Neuronal stem cell (in vitro differentiated cells): ENCODE measurements around the gene GLB1L.

Experiments
- DNase-seq: peaks from one replicate; pipeline ENCODE4 v3.0.0-alpha.2; 2013; ENCODE audit warnings: low spot score
- H2AFZ ChIP-seq: one replicate; pipeline ENCODE4 v1.6.1; 2013; ENCODE audit warnings: mild to moderate bottlenecking, low read length, inconsistent platforms
- H2AK5ac ChIP-seq: 2 replicates; pipeline ENCODE4 v1.6.1; 2013; ENCODE audit warnings: low read depth, mild to moderate bottlenecking, inconsistent platforms, low read length, moderate library complexity, mixed read lengths
- H2BK120ac ChIP-seq: 2 replicates; pipeline ENCODE4 v1.6.1; 2013; ENCODE audit warnings: low read depth, mild to moderate bottlenecking, inconsistent platforms, low read length, moderate library complexity, mixed read lengths
- H2BK12ac ChIP-seq: one replicate; pipeline ENCODE4 v1.6.1; 2013; ENCODE audit warnings: low read length, inconsistent platforms
- H2BK15ac ChIP-seq: 2 replicates; pipeline ENCODE4 v1.6.1; 2013; ENCODE audit warnings: mild to moderate bottlenecking, low read length, inconsistent platforms, mixed read lengths
- H2BK5ac ChIP-seq: one replicate; pipeline ENCODE4 v1.6.1; 2013; ENCODE audit warnings: inconsistent platforms, mild to moderate bottlenecking, low read length, moderate library complexity
- H3K14ac ChIP-seq: one replicate; pipeline ENCODE4 v1.6.1; 2013; ENCODE audit warnings: low read length, inconsistent platforms
- H3K18ac ChIP-seq: 2 replicates; pipeline ENCODE4 v1.6.1; 2013; ENCODE audit warnings: low read length, inconsistent platforms
- H3K23ac ChIP-seq: 2 replicates; pipeline ENCODE4 v1.6.1; 2013; ENCODE audit warnings: low read depth, mild to moderate bottlenecking, mixed read lengths, low read length, inconsistent platforms; ENCODE audit not compliant: poor library complexity
- H3K27ac ChIP-seq: replicated peaks from 3 replicates; pipeline ENCODE4 v1.5.1; 2013; ENCODE audit warnings: low read length, inconsistent platforms
- H3K27me3 ChIP-seq, 3 experiments: 2 replicates each; pipeline ENCODE4 v1.6.1; 2013; ENCODE audit warnings: low read length in 3 of 3, mild to moderate bottlenecking in 2 of 3, inconsistent platforms in 1 of 3, low read depth in 1 of 3, mixed read lengths in 1 of 3, moderate library complexity in 1 of 3; ENCODE audit not compliant: control insufficient read depth in 3 of 3, insufficient read depth in 3 of 3
- H3K36me3 ChIP-seq, 2 donors: replicated peaks in 1 of 2; 2 replicates each; pipeline ENCODE4 v1.6.1; 2013; ENCODE audit warnings: low read length in 2 of 2; ENCODE audit not compliant: control insufficient read depth in 2 of 2, insufficient read depth in 2 of 2
- H3K4ac ChIP-seq: 2 replicates; pipeline ENCODE4 v1.6.1; 2013; ENCODE audit warnings: inconsistent platforms, mild to moderate bottlenecking, low read length, moderate library complexity
- H3K4me1 ChIP-seq, 2 donors: 1 replicate in 1 of 2; 2 replicates in 1 of 2; pipeline ENCODE4 v1.6.1; 2013; ENCODE audit warnings: low read length in 2 of 2, low read depth in 1 of 2; ENCODE audit not compliant: control insufficient read depth in 2 of 2, insufficient read depth in 1 of 2
- H3K4me2 ChIP-seq: one replicate; pipeline ENCODE4 v1.6.1; 2013; ENCODE audit warnings: mild to moderate bottlenecking, low read length, inconsistent platforms; ENCODE audit not compliant: insufficient read depth, poor library complexity, severe bottlenecking
- H3K4me3 ChIP-seq, 2 donors: 2 replicates each; pipeline ENCODE4 v1.5.1; 2013; ENCODE audit warnings: low read length in 2 of 2, mild to moderate bottlenecking in 2 of 2, inconsistent platforms in 1 of 2, moderate library complexity in 1 of 2
- H3K79me1 ChIP-seq: one replicate; pipeline ENCODE4 v1.6.1; 2013; ENCODE audit warnings: low read depth, mild to moderate bottlenecking, inconsistent platforms, low read length, moderate library complexity
- H3K9ac ChIP-seq: one replicate; pipeline ENCODE4 v1.6.1; 2013; ENCODE audit warnings: mild to moderate bottlenecking, low read depth, low read length, inconsistent platforms; ENCODE audit not compliant: poor library complexity
- H3K9me3 ChIP-seq, 2 donors: replicated peaks in 1 of 2; 2 replicates each; pipeline versions ENCODE3 to v1.6.1; 2013; ENCODE audit warnings: low read length in 2 of 2, mild to moderate bottlenecking in 2 of 2, inconsistent platforms in 1 of 2, low read depth in 1 of 2, mixed read lengths in 1 of 2, moderate library complexity in 1 of 2; ENCODE audit not compliant: control insufficient read depth in 2 of 2, insufficient read depth in 1 of 2
- H4K8ac ChIP-seq: one replicate; pipeline ENCODE4 v1.6.1; 2013; ENCODE audit warnings: low read depth, mild to moderate bottlenecking, inconsistent platforms, low read length, moderate library complexity
- H4K91ac ChIP-seq: one replicate; pipeline ENCODE4 v1.6.1; 2013; ENCODE audit warnings: low read length, low read depth, mild to moderate bottlenecking, inconsistent platforms; ENCODE audit not compliant: poor library complexity
- WGBS, 2 donors: extraction: QIAGEN DNeasy Blood & Tissue Kit; methylation state at CpG; one replicate each; pipeline ENCODE4 v1.1.7; 2013; ENCODE audit warnings: missing lambda C conversion rate in 2 of 2, mixed read lengths in 1 of 2; ENCODE audit not compliant: insufficient read length in 2 of 2, insufficient replicate concordance in 1 of 2; ENCODE audit errors: extremely low coverage in 2 of 2; 5-methylcytosine and 5-hydroxymethylcytosine counted together

The GLB1L gene

GRCh38 chr2:219215871-219216534 lies 29.2 kb downstream of the GLB1L start:
- WGBS, 2 donors, result no CpG with 5 or more reads among the region's 27 CpGs
- peaks cover 41 to 68% of the 10 kb centered on the region in 2 donors for H3K36me3 ChIP-seq
- no peak for DNase-seq

GRCh38 chr2:219214786-219215185 lies 30.5 kb downstream of the GLB1L start:
- H3K36me3 ChIP-seq, result peaks cover 40 to 68% of the 10 kb centered on the region in 2 donors
- no peak for DNase-seq
- no CpG with 5 or more reads among the region's 6 CpGs for WGBS, 2 donors

More at GRCh38 chr2:219215871-219216534, 29.2 kb downstream of the GLB1L start:
- H2BK12ac ChIP-seq, result no peak overlapping the region
- no peak overlapping the region for H3K14ac ChIP-seq
- no peak overlapping the region for H2BK120ac ChIP-seq
- no peak overlapping the region for H4K91ac ChIP-seq
- H3K4me3 ChIP-seq, result no peak overlapping the region
- no peak overlapping the region for H3K4me2 ChIP-seq
- no peak overlapping the region for H3K4ac ChIP-seq
- H2BK15ac ChIP-seq, result no peak overlapping the region
- no peak overlapping the region for H2AFZ ChIP-seq
- no peak overlapping the region for H3K27ac ChIP-seq
- H3K79me1 ChIP-seq, result no peaks in the 10 kb centered on the region
- peak overlapping the region; percentile 72 for H2BK5ac ChIP-seq
- peaks cover 7 to 12% of the 10 kb centered on the region in 2 donors for H3K4me1 ChIP-seq
- no peaks in the 10 kb centered on the region for H3K27me3 ChIP-seq
- H3K9ac ChIP-seq, result peak overlapping the region; percentile 68
- peak overlapping the region; percentile 49 for H3K23ac ChIP-seq
- no peaks in the 10 kb centered on the region for H3K9me3 ChIP-seq
- no peak overlapping the region for H2AK5ac ChIP-seq
- no peak overlapping the region for H4K8ac ChIP-seq
- peak overlapping the region; percentile 81 for H3K18ac ChIP-seq

DNA sequence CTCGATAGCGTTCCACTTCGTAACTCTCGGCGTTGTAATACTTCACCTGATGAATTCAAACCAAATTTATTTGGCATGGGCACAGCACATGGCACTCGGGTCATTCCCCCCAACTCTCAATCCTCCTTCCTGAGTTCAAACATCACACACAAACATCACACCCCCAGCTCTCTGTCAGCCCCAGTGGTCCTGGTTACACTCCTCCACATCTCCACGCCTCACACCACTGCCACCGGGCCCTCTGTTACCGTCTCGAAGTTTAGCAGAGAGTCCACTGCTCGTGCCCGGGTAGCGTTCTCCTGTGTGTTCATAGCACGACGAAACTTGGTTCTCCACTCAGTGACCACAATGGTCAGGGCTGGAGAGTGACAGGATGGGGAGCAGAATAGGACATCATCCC lies 31.1 kb downstream of the GLB1L start:
- Histone ChIP-seq H2BK12ac (no peak overlapping the region), H2AK5ac (no peak overlapping the region), H3K36me3 (peaks cover 44 to 70% of the 10 kb centered on the region in 2 donors), H4K91ac (no peak overlapping the region), H2BK5ac (no peak overlapping the region), H3K4me3 (no peak overlapping the region), H3K9ac (no peak overlapping the region), H4K8ac (no peak overlapping the region), H2AFZ (no peak overlapping the region), H3K4ac (no peak overlapping the region), H3K14ac (no peak overlapping the region), H3K27ac (no peak overlapping the region), H3K23ac (no peak overlapping the region), H3K18ac (no peak overlapping the region), H2BK120ac (no peak overlapping the region), H3K4me1 (peaks cover 4 to 6% of the 10 kb centered on the region in 2 donors), H3K9me3 (no peaks in the 10 kb centered on the region), H2BK15ac (no peak overlapping the region), H3K79me1 (no peaks in the 10 kb centered on the region), H3K27me3 (no peaks in the 10 kb centered on the region), H3K4me2 (no peak overlapping the region)
- no CpG with 5 or more reads among the region's 15 CpGs for WGBS, 2 donors
- DNase-seq, result no peak

More at GRCh38 chr2:219214786-219215185, 30.5 kb downstream of the GLB1L start:
- H2BK15ac ChIP-seq, result no peak overlapping the region
- H3K4me2 ChIP-seq, result no peak overlapping the region
- no peak overlapping the region for H3K27ac ChIP-seq
- H3K18ac ChIP-seq, result no peak overlapping the region
- H2BK12ac ChIP-seq, result no peak overlapping the region
- H2BK5ac ChIP-seq, result no peak overlapping the region
- H3K4me3 ChIP-seq, result no peak overlapping the region
- H3K9ac ChIP-seq, result no peak overlapping the region
- H2BK120ac ChIP-seq, result no peak overlapping the region
- H4K8ac ChIP-seq, result no peak overlapping the region
- no peaks in the 10 kb centered on the region for H3K27me3 ChIP-seq
- H2AFZ ChIP-seq, result no peak overlapping the region
- H3K4me1 ChIP-seq, result peaks cover 7 to 11% of the 10 kb centered on the region in 2 donors
- no peaks in the 10 kb centered on the region for H3K79me1 ChIP-seq
- no peak overlapping the region for H3K4ac ChIP-seq
- no peak overlapping the region for H3K23ac ChIP-seq
- H2AK5ac ChIP-seq, result no peak overlapping the region
- no peak overlapping the region for H4K91ac ChIP-seq
- no peaks in the 10 kb centered on the region for H3K9me3 ChIP-seq
- no peak overlapping the region for H3K14ac ChIP-seq

- Histone ChIP-seq H3K4me1 (peaks cover 2 to 4% of the 10 kb centered on the region in 2 donors), H2BK15ac (no peak overlapping the region), H3K23ac (no peak overlapping the region), H3K14ac (no peak overlapping the region), H3K9me3 (no peaks in the 10 kb centered on the region), H3K4me3 (no peak overlapping the region), H2BK5ac (no peak overlapping the region), H2BK120ac (no peak overlapping the region), H2AFZ (no peak overlapping the region), H3K4ac (no peak overlapping the region), H3K9ac (no peak overlapping the region), H3K27ac (no peak overlapping the region), H3K36me3 (peaks cover 50 to 75% of the 10 kb centered on the region in 2 donors), H4K91ac (no peak overlapping the region), H3K4me2 (no peak overlapping the region), H4K8ac (no peak overlapping the region), H3K79me1 (no peaks in the 10 kb centered on the region), H2BK12ac (no peak overlapping the region), H2AK5ac (no peak overlapping the region), H3K27me3 (no peaks in the 10 kb centered on the region), H3K18ac (no peak overlapping the region)
- DNase-seq, result no peak
- no CpG with 5 or more reads among the region's 10 CpGs for WGBS, 2 donors
These were observed 31.7 kb downstream of the GLB1L start for GRCh38 chr2:219213486-219214071.
